GM23338 (cell line): ENCODE measurements around the gene IKZF1. TPM values are rescaled to one million over a fixed set of nuclear protein-coding genes. Genes with fewer than 3 reads are reported as not detected.

Source experiments
- ATAC-seq: fragments of 200-7000 bp; cut with Tn5 transposase; 3 replicates; pipeline ENCODE4 v1.9.1; 2020
- DNase-seq: peaks from one replicate; pipeline ENCODE4 v3.0.0-alpha.2; 2015; ENCODE audit warnings: low spot score
- H2AFZ ChIP-seq: fragments of 200-600 bp; sonication (generic); 2 replicates; pipeline ENCODE4 v1.8.0; 2016; ENCODE audit warnings: antibody characterized with exemption, mild to moderate bottlenecking, moderate library complexity
- H3F3A ChIP-seq: fragments of 200-600 bp; sonication (generic); replicated peaks from 2 replicates; pipeline ENCODE4 v1.8.0; 2017; ENCODE audit warnings: antibody characterized with exemption, mixed run types, low read depth
- H3K27ac ChIP-seq: fragments of 200-600 bp; sonication (generic); 2 replicates; pipeline ENCODE4 v1.6.1; 2016; ENCODE audit warnings: low read depth
- H3K27me3 ChIP-seq: fragments of 200-600 bp; sonication (generic); 2 replicates; pipeline ENCODE4 v1.8.0; 2016; ENCODE audit warnings: mild to moderate bottlenecking, mixed run types, moderate library complexity; ENCODE audit not compliant: insufficient read depth
- H3K36me3 ChIP-seq: fragments of 200-600 bp; sonication (generic); 2 replicates; pipeline ENCODE4 v1.8.0; 2016; ENCODE audit warnings: mild to moderate bottlenecking; ENCODE audit not compliant: insufficient read depth
- H3K4me1 ChIP-seq: fragments of 200-600 bp; sonication (generic); 2 replicates; pipeline ENCODE4 v1.8.0; 2016; ENCODE audit warnings: mild to moderate bottlenecking, moderate library complexity; ENCODE audit not compliant: insufficient read depth
- H3K4me2 ChIP-seq: fragments of 200-600 bp; sonication (generic); 2 replicates; pipeline ENCODE4 v1.7.1; 2017; ENCODE audit warnings: mixed run types
- H3K4me3 ChIP-seq: fragments of 200-600 bp; sonication (generic); 2 replicates; pipeline ENCODE4 v1.6.1; 2016; ENCODE audit warnings: mixed run types
- H3K79me2 ChIP-seq: fragments of 200-600 bp; sonication (generic); replicated peaks from 2 replicates; pipeline ENCODE4 v1.8.0; 2017; ENCODE audit warnings: mild to moderate bottlenecking; ENCODE audit not compliant: insufficient read depth
- H3K9me2 ChIP-seq: fragments of 200-600 bp; sonication (generic); 2 replicates; pipeline ENCODE4 v1.8.0; 2017; ENCODE audit not compliant: insufficient read depth
- H4K20me1 ChIP-seq: fragments of 200-600 bp; sonication (generic); replicated peaks from 2 replicates; pipeline ENCODE4 v1.8.0; 2017; ENCODE audit warnings: mild to moderate bottlenecking; ENCODE audit not compliant: insufficient read depth
- H3K27ac Mint-ChIP-seq: 2 replicates; pipeline ENCODE4 v1.8.0; 2020; ENCODE audit warnings: inconsistent platforms, mild to moderate bottlenecking, moderate library complexity, mixed read lengths
- H3K27me3 Mint-ChIP-seq: 3 replicates; pipeline ENCODE4 v1.8.0; 2022; ENCODE audit warnings: low read depth, mild to moderate bottlenecking, moderate library complexity, mixed read lengths, inconsistent platforms; ENCODE audit not compliant: insufficient read depth, poor library complexity
- H3K36me3 Mint-ChIP-seq: 3 replicates; pipeline ENCODE4 v1.8.0; 2021; ENCODE audit warnings: low read depth, mild to moderate bottlenecking, inconsistent platforms, moderate library complexity, mixed read lengths
- H3K4me1 Mint-ChIP-seq: 3 replicates; pipeline ENCODE4 v1.8.0; 2020; ENCODE audit warnings: mild to moderate bottlenecking, inconsistent platforms, mixed read lengths
- H3K4me3 Mint-ChIP-seq: 3 replicates; pipeline ENCODE4 v1.8.0; 2021; ENCODE audit warnings: moderate library complexity, mild to moderate bottlenecking, inconsistent platforms, mixed read lengths
- H3K9me3 Mint-ChIP-seq: 3 replicates; pipeline ENCODE4 v1.8.0; 2020; ENCODE audit warnings: moderate library complexity, mild to moderate bottlenecking, inconsistent platforms, mixed read lengths
- CREB1 ChIP-seq: fragments of 250-450 bp; sonication (Bioruptor Pico); IDR thresholded peaks from 2 replicates; pipeline ENCODE4 v1.5.0; 2020; ENCODE audit warnings: low read depth, mild to moderate bottlenecking, moderate library complexity
- CTCF ChIP-seq, 2 experiments: fragments of 200-600 bp in 1 of 2; sonication (generic) in 1 of 2; conservative IDR thresholded peaks; 2 replicates each; pipeline versions ENCODE4 v1.5.1 to v1.6.1; 2016 to 2017; ENCODE audit warnings: antibody characterized with exemption in 2 of 2, low read depth in 2 of 2, mild to moderate bottlenecking in 2 of 2, moderate library complexity in 1 of 2
- EZH2 ChIP-seq: fragments of 200-600 bp; sonication (generic); IDR thresholded peaks from one replicate; pipeline ENCODE4 v1.8.0; 2017; ENCODE audit warnings: antibody characterized with exemption, mild to moderate bottlenecking, low read depth; ENCODE audit not compliant: unreplicated experiment
- EZH2phosphoT487 ChIP-seq: fragments of 200-600 bp; sonication (generic); IDR thresholded peaks from one replicate; pipeline ENCODE4 v1.8.1; 2018; ENCODE audit warnings: antibody characterized with exemption; ENCODE audit not compliant: unreplicated experiment
- JUNB ChIP-seq: IDR thresholded peaks from one replicate; pipeline ENCODE4 v1.6.1; 2016; ENCODE audit warnings: antibody characterized with exemption; ENCODE audit not compliant: unreplicated experiment
- NANOG ChIP-seq: IDR thresholded peaks from 2 replicates; pipeline ENCODE4 v1.6.1; 2016; ENCODE audit warnings: antibody characterized with exemption, borderline replicate concordance
- POLR2AphosphoS5 ChIP-seq: IDR thresholded peaks from 2 replicates; pipeline ENCODE4 v1.6.1; 2016; ENCODE audit warnings: antibody characterized with exemption, low read depth
- STAT1 ChIP-seq: IDR thresholded peaks from one replicate; pipeline ENCODE4 v1.6.1; 2016; ENCODE audit warnings: antibody characterized with exemption; ENCODE audit not compliant: unreplicated experiment
- ZNF114 ChIP-seq: fragments of 250-450 bp; sonication (Bioruptor Pico); IDR thresholded peaks from 2 replicates; pipeline ENCODE4 v1.5.0; 2020; ENCODE audit warnings: mild to moderate bottlenecking, moderate library complexity
- ZNF331 ChIP-seq: fragments of 250-450 bp; sonication (Bioruptor Pico); IDR thresholded peaks from 2 replicates; pipeline ENCODE4 v1.5.0; 2020; ENCODE audit warnings: low read depth, mild to moderate bottlenecking, moderate library complexity
- polyA plus RNA-seq: library from polyadenylated mRNA; unstranded; fragments of >200 nt; fragmentation: Nextera tagmentation; extraction: Ambion mirVana; gene quantifications from 2 replicates; pipeline ENCODE4 v1.2.1, GENCODE V29; 2016
- total RNA-seq: library from RNA; depleted of rRNA; stranded (reverse); fragments of >200 nt; shearing (Covaris generic); gene quantifications from 2 replicates; pipeline ENCODE4 v1.2.3, GENCODE V29; 2014
- TF ChIP-seq, protein P1 (sequence below): IDR thresholded peaks from 2 replicates; pipeline ENCODE4 v1.6.1; 2016; ENCODE audit warnings: antibody characterized with exemption
- TF ChIP-seq, protein P2 (sequence below): fragments of 250-450 bp; sonication (Bioruptor Pico); IDR thresholded peaks from 2 replicates; pipeline ENCODE4 v1.5.0; 2020; ENCODE audit warnings: mild to moderate bottlenecking, moderate library complexity
- TF ChIP-seq, protein P3 (sequence below): IDR thresholded peaks from one replicate; pipeline ENCODE4 v1.6.1; 2018; ENCODE audit warnings: antibody characterized with exemption; ENCODE audit not compliant: unreplicated experiment

The IKZF1 gene
- total and polyA plus RNA-seq, 2 experiments from 2014 or later, result 0.57 to 1.8 TPM

DNA sequence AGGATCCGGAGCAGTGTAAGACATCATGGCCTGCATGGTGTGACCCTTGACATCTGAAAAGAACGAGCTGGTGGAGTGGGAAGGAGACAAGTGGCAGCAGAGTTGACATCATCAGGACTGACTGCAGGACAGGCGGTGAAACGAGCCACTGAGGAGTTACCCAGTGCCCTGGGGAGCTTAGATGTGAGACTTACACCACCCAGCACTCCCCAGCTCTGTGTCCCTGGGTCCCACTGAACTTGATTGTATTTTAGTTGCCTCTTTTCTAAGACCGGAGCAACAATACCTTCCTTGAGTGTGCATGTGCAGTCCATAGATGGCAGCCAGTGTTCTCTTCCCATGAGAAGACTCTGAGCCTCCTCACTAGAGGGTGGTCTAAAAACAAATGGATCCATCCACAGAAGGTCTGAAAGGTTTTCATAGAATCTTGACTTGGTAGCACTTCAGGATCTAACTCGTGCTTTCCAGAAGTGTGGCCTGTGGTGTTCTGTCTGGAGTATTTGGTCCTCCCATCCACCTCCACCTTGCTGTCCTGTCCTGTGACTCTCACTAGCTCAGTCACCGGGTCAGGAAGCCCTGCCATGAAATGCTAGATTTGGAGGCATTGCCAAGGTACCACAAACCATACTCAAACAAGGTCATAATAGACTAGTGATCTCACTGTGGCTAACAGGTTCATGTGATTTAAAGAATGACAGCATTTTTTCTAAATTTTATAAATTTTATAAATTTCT lies 59.0 kb downstream of the IKZF1 start:
- H3K27ac ChIP-seq, result no peak overlapping the region
- ATAC-seq, result no peak
- peaks cover 9% of the 10 kb centered on the region for H3K9me2 ChIP-seq
- peaks cover 7% of the 10 kb centered on the region for H3K4me1 Mint-ChIP-seq
- no peaks in the 10 kb centered on the region for H3K36me3 ChIP-seq
- no peaks in the 10 kb centered on the region for H3K4me1 ChIP-seq
- H3K9me3 Mint-ChIP-seq, result no peaks in the 10 kb centered on the region
- DNase-seq, result no peak
- H3K27ac Mint-ChIP-seq, result no peak overlapping the region
- H3K4me2 ChIP-seq, result no peak overlapping the region
- H3K4me3 ChIP-seq, result no peak overlapping the region
- TF ChIP-seq, protein P1, sequence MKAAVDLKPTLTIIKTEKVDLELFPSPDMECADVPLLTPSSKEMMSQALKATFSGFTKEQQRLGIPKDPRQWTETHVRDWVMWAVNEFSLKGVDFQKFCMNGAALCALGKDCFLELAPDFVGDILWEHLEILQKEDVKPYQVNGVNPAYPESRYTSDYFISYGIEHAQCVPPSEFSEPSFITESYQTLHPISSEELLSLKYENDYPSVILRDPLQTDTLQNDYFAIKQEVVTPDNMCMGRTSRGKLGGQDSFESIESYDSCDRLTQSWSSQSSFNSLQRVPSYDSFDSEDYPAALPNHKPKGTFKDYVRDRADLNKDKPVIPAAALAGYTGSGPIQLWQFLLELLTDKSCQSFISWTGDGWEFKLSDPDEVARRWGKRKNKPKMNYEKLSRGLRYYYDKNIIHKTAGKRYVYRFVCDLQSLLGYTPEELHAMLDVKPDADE, result no peak
- TF ChIP-seq STAT1, result no peak
- TF ChIP-seq NANOG, result no peak
- no peak for TF ChIP-seq CREB1 (CRISPR knock-in tag)
- TF ChIP-seq, protein P2, sequence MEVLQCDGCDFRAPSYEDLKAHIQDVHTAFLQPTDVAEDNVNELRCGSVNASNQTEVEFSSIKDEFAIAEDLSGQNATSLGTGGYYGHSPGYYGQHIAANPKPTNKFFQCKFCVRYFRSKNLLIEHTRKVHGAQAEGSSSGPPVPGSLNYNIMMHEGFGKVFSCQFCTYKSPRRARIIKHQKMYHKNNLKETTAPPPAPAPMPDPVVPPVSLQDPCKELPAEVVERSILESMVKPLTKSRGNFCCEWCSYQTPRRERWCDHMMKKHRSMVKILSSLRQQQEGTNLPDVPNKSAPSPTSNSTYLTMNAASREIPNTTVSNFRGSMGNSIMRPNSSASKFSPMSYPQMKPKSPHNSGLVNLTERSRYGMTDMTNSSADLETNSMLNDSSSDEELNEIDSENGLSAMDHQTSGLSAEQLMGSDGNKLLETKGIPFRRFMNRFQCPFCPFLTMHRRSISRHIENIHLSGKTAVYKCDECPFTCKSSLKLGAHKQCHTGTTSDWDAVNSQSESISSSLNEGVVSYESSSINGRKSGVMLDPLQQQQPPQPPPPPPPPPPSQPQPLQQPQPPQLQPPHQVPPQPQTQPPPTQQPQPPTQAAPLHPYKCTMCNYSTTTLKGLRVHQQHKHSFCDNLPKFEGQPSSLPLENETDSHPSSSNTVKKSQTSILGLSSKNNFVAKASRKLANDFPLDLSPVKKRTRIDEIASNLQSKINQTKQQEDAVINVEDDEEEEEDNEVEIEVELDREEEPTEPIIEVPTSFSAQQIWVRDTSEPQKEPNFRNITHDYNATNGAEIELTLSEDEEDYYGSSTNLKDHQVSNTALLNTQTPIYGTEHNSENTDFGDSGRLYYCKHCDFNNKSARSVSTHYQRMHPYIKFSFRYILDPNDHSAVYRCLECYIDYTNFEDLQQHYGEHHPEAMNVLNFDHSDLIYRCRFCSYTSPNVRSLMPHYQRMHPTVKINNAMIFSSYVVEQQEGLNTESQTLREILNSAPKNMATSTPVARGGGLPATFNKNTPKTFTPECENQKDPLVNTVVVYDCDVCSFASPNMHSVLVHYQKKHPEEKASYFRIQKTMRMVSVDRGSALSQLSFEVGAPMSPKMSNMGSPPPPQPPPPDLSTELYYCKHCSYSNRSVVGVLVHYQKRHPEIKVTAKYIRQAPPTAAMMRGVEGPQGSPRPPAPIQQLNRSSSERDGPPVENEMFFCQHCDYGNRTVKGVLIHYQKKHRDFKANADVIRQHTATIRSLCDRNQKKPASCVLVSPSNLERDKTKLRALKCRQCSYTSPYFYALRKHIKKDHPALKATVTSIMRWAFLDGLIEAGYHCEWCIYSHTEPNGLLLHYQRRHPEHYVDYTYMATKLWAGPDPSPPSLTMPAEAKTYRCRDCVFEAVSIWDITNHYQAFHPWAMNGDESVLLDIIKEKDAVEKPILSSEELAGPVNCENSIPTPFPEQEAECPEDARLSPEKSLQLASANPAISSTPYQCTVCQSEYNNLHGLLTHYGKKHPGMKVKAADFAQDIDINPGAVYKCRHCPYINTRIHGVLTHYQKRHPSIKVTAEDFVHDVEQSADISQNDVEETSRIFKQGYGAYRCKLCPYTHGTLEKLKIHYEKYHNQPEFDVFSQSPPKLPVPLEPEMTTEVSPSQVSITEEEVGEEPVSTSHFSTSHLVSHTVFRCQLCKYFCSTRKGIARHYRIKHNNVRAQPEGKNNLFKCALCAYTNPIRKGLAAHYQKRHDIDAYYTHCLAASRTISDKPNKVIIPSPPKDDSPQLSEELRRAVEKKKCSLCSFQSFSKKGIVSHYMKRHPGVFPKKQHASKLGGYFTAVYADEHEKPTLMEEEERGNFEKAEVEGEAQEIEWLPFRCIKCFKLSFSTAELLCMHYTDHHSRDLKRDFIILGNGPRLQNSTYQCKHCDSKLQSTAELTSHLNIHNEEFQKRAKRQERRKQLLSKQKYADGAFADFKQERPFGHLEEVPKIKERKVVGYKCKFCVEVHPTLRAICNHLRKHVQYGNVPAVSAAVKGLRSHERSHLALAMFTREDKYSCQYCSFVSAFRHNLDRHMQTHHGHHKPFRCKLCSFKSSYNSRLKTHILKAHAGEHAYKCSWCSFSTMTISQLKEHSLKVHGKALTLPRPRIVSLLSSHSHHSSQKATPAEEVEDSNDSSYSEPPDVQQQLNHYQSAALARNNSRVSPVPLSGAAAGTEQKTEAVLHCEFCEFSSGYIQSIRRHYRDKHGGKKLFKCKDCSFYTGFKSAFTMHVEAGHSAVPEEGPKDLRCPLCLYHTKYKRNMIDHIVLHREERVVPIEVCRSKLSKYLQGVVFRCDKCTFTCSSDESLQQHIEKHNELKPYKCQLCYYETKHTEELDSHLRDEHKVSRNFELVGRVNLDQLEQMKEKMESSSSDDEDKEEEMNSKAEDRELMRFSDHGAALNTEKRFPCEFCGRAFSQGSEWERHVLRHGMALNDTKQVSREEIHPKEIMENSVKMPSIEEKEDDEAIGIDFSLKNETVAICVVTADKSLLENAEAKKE (CRISPR knock-in tag), result no peak
- TF ChIP-seq ZNF331 (CRISPR knock-in tag), result no peak
- no peak for TF ChIP-seq EZH2phosphoT487
- TF ChIP-seq, protein P3, sequence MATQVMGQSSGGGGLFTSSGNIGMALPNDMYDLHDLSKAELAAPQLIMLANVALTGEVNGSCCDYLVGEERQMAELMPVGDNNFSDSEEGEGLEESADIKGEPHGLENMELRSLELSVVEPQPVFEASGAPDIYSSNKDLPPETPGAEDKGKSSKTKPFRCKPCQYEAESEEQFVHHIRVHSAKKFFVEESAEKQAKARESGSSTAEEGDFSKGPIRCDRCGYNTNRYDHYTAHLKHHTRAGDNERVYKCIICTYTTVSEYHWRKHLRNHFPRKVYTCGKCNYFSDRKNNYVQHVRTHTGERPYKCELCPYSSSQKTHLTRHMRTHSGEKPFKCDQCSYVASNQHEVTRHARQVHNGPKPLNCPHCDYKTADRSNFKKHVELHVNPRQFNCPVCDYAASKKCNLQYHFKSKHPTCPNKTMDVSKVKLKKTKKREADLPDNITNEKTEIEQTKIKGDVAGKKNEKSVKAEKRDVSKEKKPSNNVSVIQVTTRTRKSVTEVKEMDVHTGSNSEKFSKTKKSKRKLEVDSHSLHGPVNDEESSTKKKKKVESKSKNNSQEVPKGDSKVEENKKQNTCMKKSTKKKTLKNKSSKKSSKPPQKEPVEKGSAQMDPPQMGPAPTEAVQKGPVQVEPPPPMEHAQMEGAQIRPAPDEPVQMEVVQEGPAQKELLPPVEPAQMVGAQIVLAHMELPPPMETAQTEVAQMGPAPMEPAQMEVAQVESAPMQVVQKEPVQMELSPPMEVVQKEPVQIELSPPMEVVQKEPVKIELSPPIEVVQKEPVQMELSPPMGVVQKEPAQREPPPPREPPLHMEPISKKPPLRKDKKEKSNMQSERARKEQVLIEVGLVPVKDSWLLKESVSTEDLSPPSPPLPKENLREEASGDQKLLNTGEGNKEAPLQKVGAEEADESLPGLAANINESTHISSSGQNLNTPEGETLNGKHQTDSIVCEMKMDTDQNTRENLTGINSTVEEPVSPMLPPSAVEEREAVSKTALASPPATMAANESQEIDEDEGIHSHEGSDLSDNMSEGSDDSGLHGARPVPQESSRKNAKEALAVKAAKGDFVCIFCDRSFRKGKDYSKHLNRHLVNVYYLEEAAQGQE, result no peak
- no peak for TF ChIP-seq POLR2AphosphoS5
- TF ChIP-seq ZNF114, result no peak
- no peak for TF ChIP-seq CTCF (conservative IDR thresholded peaks at IDR 0.05; ENCODE audit: low read depth in 2 of 2)
- no peak for TF ChIP-seq EZH2
- TF ChIP-seq JUNB, result no peak
- H3K27me3 Mint-ChIP-seq, result peaks cover 8% of the 10 kb centered on the region
- H4K20me1 ChIP-seq, result no peaks in the 10 kb centered on the region
- no peaks in the 10 kb centered on the region for H3K79me2 ChIP-seq
- H3K36me3 Mint-ChIP-seq, result no peaks in the 10 kb centered on the region
- no peaks in the 10 kb centered on the region for H3F3A ChIP-seq
- H3K4me3 Mint-ChIP-seq, result no peak overlapping the region
- no peaks in the 10 kb centered on the region for H3K27me3 ChIP-seq
- H2AFZ ChIP-seq, result no peak overlapping the region
